ENCODE data around the gene SCN10A.

Gene SCN10A

DNA sequence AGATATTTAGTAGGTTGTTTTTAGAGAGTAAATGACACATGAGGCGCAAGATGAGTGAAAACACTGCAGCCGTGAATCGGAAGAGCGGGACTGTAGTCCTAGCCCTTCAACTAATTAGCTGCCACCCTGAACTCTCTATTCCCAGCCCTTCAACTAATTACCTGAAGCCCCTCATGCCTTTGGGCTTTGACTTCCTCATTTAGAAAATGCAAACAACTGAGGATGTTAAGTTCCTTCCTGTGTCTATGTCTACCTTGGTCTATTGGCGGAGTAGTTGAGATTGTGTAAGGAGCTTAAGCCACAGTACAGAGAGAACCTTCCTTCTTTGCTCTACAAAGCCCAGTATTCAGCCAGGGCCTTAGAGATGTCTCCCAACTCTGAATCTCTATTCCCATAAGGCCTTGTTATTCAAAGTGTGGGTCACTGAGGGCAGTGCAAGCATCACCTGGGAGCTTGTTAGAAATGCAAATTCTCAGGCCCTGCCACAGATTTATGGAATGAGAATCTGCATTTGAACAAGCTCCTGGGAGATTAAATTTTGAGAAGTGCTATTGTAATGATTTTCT, 94.7 kb downstream of the SCN10A start:
- no peak for DNase-seq

DNA sequence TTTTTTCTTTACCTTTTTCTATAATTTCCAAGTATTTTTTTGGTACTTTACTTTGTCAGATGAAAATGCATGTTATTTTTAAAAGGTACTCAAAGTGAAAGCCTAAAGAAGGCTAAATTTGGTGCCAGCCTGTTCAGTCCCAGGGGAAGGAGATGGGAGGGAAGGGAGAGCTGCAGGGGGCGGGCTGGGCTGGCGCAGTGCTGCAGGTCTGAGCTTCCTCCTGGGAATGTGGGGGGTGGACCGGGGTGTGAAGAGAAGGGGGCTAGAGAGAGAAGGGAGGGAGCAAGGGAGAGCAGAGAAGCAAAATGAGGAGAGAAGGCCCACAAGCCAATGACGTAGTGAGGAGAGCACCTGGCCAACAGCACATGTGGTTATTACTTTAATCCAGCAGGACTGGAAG, 95.6 kb downstream of the SCN10A start:
- no peak for DNase-seq

DNA sequence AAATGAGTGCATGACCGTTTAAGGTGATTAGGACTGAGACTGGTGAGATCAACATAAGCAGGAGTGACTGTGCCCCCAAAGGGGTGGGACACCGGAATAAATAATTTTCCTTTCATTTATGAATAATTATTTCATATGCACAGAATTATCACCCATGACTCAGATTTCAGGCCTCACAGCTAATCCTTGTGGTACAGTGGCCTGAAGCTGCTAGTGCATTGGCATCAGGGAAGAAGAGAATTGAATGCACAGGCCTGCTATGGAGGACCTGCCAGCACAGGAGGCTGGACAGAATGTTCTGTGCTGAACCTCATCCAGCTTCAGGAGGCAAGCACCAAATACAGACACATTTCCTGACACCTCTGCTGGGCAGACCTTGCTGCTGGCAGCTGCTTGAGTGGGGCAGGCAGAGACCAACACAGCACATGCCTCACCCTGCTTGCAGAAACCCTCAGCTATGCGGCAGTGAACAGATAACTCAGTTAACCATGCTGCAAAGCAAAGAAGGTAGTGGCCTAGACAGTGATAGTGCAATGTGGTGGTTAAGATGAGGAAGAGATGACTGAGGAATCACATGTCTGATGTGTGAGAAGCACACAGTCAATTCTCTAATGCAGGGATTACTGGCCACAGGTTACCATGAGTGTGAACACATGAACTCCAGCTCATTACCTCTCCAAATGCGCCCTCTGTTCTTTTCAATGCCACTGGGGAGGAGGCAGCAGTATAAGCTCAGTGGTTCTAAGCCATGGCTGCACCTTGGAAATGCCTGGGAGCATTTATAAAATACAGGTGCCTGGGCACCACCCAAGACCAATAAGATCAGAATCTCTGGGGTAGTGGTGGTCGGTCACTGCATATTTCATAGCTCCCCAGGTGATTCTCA, 98.4 kb downstream of the SCN10A start:
- DNase-seq = no peak

DNA sequence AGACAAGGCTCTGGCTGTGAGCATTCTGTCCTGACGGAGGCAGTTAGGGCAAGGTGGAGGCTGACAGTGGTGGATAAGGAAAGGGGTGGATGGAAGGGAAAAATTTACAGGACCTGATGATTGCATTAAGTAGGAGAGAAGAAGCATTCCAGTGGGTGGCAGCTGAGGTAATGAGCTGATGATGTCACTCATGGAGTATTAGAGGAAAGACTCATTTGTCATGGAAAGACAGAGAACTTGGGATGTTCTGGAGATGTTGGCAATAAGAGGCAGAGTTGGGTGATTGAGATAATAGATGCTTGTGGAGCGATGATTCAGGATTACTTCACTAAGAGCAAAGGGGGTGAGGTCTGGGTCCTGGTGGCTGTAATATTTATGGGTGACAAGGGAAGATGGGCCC, 102.9 kb downstream of the SCN10A start:
- no peak for DNase-seq

DNA sequence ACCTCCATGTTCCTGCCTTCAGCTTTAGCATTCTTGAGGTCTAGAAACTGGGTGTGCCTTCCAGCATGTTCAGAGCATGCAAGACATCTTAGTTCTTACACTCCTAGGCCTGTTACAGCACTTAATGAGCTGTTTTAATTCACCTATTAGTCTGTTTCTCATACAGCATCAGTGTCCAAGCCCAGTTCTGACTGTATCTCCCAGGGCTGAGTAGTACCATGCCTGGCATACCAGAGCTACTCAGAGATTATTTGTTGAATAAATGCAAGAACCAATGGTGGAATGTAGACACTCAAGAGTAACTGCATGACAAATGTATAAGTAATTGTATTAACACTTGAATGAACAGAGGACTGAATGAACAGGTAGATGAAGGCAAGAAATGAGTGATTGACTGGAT, 104.7 kb downstream of the SCN10A start:
- no peak for DNase-seq

DNA sequence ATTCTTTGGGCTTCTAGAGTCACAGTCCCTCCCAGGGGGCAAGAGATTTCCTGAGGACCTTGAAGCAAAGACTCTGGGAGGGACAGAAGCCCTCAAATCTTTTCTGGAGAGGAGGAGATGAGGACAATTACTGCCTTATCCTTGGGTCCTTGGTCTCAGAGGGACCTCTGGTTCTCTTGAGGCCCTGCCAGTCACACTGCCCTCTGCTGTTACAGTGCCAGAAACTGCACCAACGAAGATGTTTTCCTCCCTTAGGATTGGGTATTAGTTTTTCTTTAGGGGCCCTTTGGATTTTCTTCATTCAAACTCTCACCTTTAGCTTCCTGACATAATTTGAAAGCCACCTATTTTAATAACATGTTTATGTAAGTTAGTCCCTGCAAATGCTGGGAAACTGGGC, 108.3 kb downstream of the SCN10A start:
- no peak for DNase-seq

DNA sequence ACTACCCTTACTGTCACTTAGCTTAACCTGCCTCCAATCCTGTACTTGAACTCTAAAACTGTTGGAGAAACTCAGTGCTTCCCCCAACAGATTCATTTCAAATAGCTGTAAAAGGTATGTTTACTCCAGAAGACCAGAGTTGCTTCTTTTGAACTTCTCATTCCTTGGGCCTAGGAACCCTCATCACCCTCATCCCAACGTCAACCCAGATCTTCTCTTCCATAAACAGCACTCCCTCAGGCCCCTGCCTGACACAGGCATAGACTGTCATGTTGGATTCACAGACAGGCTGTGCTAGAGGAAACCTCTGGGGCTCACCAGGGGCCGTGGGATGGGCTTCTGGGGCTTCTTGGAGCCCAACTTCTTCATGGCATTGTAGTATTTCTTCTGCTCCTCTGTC, 109.1 kb downstream of the SCN10A start:
- DNase-seq = no peak

DNA sequence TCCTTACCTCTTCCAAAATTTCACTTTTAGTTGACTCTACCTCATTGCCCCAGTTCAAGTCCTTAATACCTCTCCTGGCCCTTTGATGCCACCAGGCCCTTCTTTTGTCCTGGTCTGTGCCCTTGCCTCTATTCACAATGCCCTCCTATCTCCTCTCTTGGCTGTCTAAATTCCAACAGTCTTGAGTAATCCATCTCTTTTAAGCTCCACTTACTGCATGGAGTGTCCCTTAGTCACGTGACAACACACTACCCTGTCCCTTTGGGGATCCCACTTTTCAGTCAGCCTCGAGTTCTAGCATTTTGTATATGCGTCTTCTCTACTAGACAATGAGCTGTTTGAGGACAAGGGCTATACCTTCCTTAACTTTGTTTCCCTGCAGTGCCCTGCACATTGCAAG, 113.8 kb downstream of the SCN10A start:
- no peak for DNase-seq

DNA sequence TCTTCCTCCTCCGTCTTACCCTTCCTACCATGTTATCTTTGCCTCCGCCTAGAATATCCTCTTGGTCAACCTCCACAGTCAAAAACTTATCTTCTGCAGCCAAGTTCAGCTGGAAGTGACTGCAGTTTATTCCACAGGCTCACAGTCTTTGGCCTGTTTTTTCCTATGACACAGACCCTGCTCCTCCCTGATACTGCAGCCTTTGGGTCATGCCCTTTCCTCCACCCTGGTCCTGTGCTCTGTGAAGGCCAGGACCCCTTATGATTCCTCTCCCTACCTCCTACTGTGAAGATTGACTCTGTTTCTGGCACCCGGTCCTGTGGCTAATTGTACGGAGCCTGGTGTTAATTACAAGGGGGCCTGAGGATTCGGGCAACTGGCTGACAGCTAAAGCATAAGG, 117.3 kb downstream of the SCN10A start:
- DNase-seq = no peak

DNA sequence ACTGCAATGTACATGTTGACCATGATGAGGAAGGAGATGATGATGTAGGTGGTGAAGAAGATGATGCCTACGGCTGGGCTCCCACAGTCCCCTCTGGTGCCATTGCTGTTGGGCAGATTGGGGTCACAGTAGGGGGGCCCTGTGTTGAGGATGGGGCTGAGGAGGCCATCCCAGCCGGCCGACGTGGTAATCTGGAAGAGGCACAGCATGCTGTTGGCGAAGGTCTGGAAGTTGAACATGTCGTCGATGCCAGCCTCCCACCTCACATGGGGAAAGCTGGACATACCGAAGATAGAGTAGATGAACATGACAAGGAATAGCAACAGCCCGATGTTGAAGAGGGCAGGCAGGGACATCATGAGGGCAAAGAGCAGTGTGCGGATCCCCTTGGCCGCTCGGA, 118.0 kb downstream of the SCN10A start:
- no peak for DNase-seq

DNA sequence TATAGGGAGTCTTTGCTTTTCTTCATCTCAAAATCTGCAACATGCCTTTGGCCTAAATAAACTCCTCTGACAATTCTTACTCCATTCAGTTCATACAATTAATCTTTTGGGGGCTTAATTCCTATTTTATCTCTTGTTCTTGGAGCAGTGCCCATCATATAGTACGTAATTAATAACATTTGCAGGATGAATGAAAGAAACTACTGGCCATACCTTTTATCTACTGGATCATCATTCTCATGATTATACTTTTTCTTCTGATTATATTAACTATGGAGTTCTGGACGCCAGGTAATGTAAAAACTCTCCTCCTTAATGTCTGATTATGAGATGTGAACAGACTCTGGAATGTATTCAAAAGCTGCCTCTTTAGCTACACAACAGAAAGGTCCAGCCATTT, 120.0 kb downstream of the SCN10A start:
- DNase-seq = no peak

DNA sequence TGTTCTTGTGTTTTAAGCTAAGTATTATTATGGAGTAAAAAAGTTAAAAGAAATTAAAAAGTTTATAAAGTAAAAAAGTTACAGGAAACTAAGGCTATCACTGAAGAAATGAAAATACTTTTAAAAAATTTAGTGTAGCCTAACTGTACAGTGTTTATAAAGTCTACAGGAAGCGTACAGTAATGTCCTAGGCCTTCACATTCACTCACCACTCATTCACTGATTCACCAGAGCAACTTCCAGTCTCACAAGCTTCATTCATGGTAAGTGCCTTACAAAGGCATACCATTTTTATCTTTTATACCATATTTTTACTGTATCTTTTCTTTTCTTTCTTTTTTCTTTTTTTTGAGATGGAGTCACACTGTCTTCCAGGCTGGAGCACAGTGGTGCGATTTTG, 125.8 kb downstream of the SCN10A start:
- no peak for DNase-seq

DNA sequence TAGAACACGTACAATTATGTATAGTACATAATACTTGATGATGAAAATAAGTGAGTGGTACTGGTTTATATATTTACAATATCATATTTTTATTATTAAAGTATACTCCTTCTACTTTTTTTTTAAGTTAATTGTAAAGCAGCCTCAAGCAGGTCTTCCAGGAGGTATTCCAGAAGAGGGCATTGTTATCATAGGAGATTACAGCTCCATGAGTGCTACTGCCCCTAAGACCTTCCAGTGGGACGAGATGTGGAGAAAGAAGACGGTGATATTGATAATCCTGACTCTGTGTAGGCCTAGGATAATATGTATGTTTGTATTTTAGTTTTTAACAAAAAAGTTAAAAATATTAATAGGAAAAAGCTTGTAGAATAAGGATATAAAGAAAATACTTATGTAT, 126.2 kb downstream of the SCN10A start:
- DNase-seq = no peak

DNA sequence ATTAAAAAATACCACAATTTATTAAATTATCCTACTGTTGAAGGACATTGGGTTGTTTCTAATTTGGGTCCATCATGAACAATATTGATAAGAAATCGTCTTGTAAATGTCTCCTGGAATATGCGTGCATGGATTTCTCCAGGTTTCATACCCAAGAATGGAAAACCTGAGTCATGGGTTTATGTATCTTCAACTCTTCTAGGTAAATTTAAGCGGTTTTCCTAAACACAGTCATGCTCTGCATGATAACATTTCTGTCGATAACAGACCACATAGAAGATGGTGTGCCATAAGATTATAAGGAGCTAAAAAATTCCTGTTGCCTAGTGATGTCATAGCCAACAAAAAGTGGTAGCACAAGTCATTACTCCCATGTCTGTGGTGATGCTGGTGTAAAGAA, 126.7 kb downstream of the SCN10A start:
- DNase-seq = no peak

DNA sequence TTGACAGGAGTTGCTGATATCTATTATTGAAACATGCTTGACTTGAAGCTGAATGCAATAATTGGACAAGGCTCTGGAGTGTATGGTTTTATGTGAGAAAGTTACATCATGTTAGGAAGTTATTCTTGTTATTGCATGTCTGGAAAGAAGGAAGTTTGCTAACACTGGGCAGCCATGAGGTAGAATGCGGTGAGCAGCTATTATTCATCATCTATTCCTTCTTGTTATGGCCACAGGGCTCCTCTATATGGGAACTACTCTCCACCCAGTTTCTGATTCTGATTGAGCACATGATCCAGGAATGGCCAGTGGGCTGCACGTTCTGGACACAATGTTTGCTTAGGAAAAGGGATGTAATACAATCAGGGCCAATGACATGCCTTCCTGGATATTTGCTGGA, 128.7 kb downstream of the SCN10A start:
- no peak for DNase-seq

DNA sequence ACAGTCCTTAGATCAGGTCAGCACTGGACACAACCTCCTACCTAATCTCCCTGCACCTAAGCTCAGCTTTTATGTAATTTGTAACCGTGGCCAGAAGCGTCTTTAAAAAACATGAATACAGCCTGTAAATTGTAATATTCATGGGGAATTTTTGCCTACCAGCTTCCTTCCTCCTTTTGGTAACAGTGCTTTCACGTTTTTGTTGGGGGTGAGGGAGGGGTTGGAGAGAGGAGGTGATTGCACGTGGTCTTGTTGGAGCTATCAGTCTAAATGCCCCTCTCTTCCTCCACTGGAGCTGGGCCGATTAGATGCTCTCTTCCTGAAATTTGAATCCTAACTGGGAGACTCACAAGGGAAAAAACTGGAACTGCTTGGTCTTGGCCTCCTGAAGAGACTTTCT, 131.5 kb downstream of the SCN10A start:
- DNase-seq = no peak

DNA sequence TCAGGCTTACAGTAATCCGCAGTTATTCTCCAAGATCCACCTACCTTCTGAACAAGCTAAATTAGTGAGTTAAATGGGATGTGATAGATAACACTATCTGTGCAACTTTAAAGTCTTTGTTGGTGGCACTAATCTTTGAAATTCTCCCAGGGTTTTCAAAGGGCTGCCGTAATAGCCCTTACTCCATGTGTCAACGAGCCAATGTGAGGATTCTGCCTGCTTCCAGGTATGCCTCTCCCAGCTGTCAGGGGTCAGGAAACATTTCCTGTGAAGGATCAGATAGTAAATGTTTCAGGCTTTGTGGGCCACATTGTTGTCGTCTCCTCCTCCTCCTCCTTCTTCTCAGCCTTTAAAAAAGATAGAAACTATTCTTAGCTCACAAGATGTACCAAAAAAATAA, 146.3 kb downstream of the SCN10A start:
- no peak for DNase-seq

DNA sequence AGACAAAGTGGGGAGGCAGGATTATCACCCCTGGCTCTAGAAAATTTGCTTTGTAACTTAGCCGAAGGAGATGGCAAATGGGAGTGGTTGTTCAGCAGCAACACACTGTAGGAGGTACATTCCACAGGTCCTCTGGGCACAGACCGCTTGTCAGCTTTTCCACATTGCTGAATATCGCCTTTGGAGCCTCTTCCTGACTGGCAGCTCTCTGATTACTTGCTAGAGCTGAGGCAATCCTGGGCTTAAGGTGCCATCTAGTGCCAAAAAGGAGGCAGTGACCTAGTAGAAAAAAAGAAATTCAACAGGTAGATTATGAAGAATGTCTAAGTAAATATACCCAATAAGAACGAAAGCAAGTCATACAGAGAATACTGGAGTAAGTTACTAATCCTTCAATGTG, 153.5 kb downstream of the SCN10A start:
- no peak for DNase-seq

DNA sequence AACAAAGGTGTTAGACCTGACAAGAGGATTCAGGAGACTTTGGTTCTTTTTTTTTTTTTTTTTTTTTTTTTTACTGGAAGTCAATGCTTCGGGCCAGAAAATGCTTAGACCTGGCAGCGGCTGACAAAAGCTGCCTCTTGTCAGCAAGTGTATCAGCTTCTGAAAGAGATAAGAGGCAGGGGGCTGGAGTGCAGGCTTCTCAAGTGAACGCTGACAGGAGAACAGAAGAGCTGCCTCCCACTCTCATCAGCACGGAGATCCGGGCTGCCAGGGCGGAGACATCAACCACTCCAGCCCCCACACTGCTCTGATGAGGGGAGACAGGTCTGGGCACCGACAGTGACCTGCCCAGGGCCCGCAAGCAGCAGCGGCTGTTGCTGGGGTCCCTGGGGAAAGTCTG, 157.2 kb downstream of the SCN10A start:
- DNase-seq = no peak

DNA sequence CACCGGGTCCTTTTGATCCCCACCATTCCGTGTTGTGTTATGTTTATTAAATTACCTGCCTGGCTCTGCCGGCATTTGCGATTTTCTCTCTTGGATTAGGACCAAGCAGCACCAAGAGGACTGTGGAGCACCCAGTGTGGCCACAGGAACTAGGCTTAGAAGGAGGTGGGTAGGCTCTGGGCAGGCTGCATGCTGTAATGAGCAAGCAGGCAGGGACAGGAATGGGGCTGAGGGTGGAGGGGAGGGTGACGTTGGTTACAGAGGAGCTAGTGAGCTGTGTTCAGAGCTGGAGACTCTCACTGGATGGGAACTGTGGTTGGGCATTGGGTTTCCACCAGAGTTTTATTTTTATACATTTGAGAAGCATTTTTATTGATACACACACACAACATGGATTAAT, 158.6 kb downstream of the SCN10A start:
- no peak for DNase-seq

DNA sequence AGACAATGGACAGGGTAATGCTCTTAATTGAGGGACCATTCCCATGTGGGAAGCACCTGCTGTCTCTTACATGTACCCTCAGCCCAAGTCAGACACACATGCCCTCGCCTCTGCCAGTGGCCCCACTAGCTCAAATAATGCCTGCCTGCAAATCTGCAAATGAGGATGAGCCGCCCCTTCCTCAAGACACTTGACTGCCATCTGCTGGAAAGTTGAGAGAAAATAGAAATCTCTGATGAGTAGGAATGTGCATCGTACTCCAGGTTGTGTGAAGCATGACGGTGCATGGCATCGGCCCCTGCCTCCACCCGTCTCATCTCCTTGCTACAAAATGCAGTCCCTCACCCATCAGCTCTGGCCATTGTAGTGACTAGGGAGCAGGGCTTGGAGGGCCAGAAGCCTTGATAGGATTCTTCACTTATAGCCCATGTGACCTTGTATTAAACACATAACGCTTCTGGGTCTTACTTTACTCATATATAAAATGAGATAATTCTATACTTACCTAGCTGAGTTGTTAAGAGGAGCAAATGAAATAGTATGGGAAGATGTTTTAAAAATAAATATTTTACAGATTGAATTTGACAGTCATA, 160.2 kb downstream of the SCN10A start:
- peak in 3 of 51 donors; percentile 7 to 43 (median 20) for DNase-seq

DNA sequence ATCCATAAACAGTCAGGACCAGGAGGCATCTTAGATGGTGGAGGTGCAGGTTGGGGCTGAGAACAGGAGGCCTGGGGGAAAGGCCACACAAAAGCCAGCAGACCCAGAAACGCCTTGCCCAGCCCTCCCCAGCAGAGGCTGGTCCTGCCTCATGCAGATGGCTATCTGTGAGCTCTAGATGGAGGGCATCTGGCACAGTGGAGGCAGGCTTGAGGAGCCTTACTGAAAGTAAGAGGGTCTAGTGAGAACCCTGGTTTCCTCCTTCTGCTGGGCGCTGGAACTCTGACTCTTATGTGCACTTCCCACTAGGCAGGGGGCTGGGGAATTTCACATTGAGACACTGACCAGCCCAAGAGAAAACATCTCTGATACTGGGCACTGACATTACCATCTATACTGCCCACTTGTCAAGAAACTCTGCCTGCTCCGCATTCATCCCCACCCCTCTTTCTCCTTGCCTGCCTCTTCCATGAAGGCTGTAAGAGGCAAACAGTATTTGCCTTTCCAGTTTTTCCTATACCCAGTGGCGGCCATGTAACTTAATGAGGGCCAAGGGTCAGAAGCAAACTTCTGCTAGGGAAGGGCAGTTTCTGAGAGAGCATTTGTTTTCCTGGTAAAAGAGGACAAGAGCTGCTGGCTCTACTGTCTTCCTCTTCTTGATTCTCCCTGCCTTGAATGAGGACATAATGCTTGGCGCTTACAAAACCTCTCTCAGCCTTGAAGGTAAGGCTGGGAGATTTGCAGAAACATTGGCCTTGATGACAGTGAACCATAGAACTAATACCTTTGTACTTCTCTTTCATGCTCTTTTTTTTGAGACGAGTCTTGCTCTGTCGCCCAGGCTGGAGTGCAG, 162.1 kb downstream of the SCN10A start:
- DNase-seq = no peak
